ENCODE results near the gene MUCL3. TPM values are rescaled to one million over a fixed set of nuclear protein-coding genes. Genes with fewer than 3 reads are reported as not detected.

Gene MUCL3
- total RNA-seq, 4 donors from 2014 or later: not detected

DNA sequence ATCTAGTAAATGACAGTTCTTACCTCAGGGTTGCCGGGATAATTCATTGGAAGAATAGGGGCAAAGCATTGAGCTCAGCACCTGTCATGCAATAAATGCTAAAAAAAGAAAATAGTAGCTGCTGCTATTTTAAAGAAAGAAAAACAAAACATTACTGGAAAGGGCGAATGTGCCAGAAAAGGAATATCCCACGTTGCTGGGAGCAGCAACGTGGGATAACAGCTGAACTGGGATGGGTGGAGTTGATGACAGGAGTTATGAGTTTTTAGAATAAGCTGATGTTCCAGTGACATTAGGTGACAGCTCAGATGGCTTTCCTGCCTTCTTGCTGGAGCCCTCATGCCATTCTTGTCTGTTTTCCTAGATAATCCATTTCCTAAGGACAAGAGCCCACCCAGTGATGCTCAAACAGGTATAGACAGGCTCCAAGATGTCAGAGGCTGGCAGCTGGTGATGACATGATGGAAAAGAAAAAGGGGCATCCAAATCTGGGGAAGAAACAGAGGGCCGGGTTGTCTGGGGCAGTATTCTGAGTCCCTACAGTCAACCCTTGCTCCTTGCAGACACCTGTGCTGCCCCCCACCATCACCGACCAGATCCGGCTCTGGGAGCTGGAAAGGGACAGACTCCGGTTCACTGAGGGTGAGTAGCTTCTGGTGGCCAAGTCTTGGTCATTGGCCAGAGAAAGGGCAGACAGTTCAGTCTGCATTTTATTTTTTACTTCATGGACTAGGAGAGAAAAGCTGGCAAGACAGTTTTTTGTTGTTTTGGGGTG is 27.8 kb upstream of the MUCL3 start:
- no peak for DNase-seq (ENCODE audit: extremely low spot score)
- peaks cover 9 to 52% (median 43%) of the 10 kb centered on the region in 4 donors for H3K36me3 ChIP-seq
- 79% methylated on average over 8 of the region's 8 CpGs for WGBS
- H3K4me3 ChIP-seq: peak overlapping the region in 1 of 4 donors; percentile 68
- peak overlapping the region; percentile 85 to 97 (median 90) for H3K27ac ChIP-seq (replicated peaks in 1 of 4)
- TF ChIP-seq, protein P1, sequence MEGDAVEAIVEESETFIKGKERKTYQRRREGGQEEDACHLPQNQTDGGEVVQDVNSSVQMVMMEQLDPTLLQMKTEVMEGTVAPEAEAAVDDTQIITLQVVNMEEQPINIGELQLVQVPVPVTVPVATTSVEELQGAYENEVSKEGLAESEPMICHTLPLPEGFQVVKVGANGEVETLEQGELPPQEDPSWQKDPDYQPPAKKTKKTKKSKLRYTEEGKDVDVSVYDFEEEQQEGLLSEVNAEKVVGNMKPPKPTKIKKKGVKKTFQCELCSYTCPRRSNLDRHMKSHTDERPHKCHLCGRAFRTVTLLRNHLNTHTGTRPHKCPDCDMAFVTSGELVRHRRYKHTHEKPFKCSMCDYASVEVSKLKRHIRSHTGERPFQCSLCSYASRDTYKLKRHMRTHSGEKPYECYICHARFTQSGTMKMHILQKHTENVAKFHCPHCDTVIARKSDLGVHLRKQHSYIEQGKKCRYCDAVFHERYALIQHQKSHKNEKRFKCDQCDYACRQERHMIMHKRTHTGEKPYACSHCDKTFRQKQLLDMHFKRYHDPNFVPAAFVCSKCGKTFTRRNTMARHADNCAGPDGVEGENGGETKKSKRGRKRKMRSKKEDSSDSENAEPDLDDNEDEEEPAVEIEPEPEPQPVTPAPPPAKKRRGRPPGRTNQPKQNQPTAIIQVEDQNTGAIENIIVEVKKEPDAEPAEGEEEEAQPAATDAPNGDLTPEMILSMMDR (IDR thresholded peaks at IDR 0.05): no peak
- TF ChIP-seq POLR2AphosphoS5 (IDR thresholded peaks at IDR 0.05): no peak
- no peak for TF ChIP-seq EP300 (IDR thresholded peaks at IDR 0.05)
- no peak for TF ChIP-seq POLR2A (IDR thresholded peaks at IDR 0.05; ENCODE audit: low read depth)
- no peaks in the 10 kb centered on the region for H3K9me3 ChIP-seq
- no peaks in the 10 kb centered on the region for H3K27me3 ChIP-seq
- H3K4me1 ChIP-seq: peaks cover 26 to 42% (median 38%) of the 10 kb centered on the region in 4 donors
- intact Hi-C loops (cut with DNase I): loop anchor here (5.0 kb wide), 1 partner anchor 174 kb away; no protein-coding TSS in a partner anchor

DNA sequence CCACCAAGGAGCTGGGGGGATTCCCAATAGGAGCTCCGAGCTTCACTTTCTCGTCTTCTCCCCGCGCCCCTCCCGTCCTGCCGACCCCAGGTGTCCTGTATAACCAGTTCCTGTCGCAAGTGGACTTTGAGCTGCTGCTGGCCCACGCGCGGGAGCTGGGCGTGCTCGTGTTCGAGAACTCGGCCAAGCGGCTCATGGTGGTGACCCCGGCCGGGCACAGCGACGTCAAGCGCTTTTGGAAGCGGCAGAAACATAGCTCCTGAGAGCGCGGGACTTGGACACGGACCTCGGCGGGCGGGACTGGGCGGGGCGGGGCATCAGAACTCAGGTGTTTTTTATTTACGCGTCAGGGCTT is 27.1 kb upstream of the MUCL3 start:
- intact Hi-C loops (cut with DNase I): loop anchor here (5.0 kb wide), 1 partner anchor 174 kb away; no protein-coding TSS in a partner anchor
- H3K36me3 ChIP-seq: peaks cover 9 to 60% (median 51%) of the 10 kb centered on the region in 4 donors
- no peak for DNase-seq (ENCODE audit: extremely low spot score)

DNA sequence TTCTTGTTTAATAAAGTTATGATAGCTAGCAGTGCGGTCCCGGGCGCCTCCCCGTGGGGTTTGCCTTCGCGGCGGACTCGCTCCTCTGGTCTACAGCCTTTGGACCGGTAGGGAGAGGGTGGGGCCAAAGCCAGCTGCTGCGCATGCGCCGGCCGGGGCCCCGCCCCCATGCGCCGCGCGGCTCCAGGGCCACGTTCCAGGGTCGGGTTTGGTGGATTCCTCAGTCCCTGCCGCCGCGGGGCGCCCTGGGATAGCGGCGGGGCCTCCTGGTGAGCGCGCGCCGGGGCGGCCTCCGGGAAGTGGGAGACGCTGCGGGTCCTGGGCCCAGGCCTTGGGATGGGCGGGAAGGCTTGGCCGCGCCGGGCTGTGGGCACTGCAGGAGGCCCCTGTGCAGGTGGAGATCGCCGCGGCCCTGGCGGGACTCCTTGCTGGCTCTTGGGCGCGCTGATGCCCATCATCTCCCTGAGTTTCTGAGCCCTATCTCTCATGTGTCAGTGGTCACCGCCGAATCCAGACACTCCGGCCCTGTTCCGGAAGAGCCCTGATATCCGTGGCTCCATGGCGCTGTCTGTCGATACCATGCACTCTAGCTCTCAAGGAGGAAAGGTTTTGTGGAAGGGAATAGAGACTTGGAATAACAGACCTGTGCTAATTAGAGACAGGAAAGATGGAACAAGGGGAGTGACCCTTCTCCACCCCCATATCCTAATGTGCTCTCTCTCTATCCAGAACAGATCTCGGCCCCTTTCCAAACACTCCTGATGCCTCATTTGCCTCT is 26.5 kb upstream of the MUCL3 start, which contains the start of gene VARS2:
TSS of gene VARS2 (plus strand) at position 163 of the 778 bp plus-strand sequence. CDS start at position 762, 599 bp downstream.
- DNase-seq (ENCODE audit: extremely low spot score): peak; percentile 97
- Histone ChIP-seq H3K4me3 (peak within 1 kb of the TSS; percentile 60 to 70 (median 66)), H3K4me1 (peaks cover 19 to 33% (median 29%) of the 10 kb centered on the region in 4 donors), H3K27me3 (no peaks in the 10 kb centered on the region), H3K27ac (replicated peaks in 1 of 4) (peak within 1 kb of the TSS; percentile 85 to 97 (median 90)), H3K36me3 (peaks cover 9 to 66% (median 55%) of the 10 kb centered on the region in 4 donors), H3K9me3 (no peaks in the 10 kb centered on the region)
- intact Hi-C loops (cut with DNase I): loop anchor here (5.0 kb wide), 1 partner anchor 173 kb away; no protein-coding TSS in a partner anchor
- 5% methylated on average over 14 of the region's 52 CpGs for WGBS
- TF ChIP-seq POLR2A (IDR thresholded peaks at IDR 0.05; ENCODE audit: low read depth) (peak; percentile 74), EP300 (IDR thresholded peaks at IDR 0.05) (no peak), POLR2AphosphoS5 (IDR thresholded peaks at IDR 0.05) (peak; percentile 89 to 95)
- TF ChIP-seq, protein P1 (IDR thresholded peaks at IDR 0.05): peak; percentile 36 to 69 (median 46)

More for the DNA sequence above, 27.1 kb upstream of the MUCL3 start:
- Histone ChIP-seq H3K4me3 (peak overlapping the region; percentile 60 to 70 (median 66)), H3K27me3 (no peaks in the 10 kb centered on the region), H3K4me1 (peaks cover 23 to 39% (median 34%) of the 10 kb centered on the region in 4 donors), H3K9me3 (no peaks in the 10 kb centered on the region), H3K27ac (replicated peaks in 1 of 4) (peak overlapping the region; percentile 85 to 97 (median 90))
- WGBS: 1% methylated on average over 26 of the region's 31 CpGs
- TF ChIP-seq, protein P1 (IDR thresholded peaks at IDR 0.05): no peak
- TF ChIP-seq EP300 (IDR thresholded peaks at IDR 0.05): no peak
- no peak for TF ChIP-seq POLR2A (IDR thresholded peaks at IDR 0.05; ENCODE audit: low read depth)
- no peak for TF ChIP-seq POLR2AphosphoS5 (IDR thresholded peaks at IDR 0.05)

DNA sequence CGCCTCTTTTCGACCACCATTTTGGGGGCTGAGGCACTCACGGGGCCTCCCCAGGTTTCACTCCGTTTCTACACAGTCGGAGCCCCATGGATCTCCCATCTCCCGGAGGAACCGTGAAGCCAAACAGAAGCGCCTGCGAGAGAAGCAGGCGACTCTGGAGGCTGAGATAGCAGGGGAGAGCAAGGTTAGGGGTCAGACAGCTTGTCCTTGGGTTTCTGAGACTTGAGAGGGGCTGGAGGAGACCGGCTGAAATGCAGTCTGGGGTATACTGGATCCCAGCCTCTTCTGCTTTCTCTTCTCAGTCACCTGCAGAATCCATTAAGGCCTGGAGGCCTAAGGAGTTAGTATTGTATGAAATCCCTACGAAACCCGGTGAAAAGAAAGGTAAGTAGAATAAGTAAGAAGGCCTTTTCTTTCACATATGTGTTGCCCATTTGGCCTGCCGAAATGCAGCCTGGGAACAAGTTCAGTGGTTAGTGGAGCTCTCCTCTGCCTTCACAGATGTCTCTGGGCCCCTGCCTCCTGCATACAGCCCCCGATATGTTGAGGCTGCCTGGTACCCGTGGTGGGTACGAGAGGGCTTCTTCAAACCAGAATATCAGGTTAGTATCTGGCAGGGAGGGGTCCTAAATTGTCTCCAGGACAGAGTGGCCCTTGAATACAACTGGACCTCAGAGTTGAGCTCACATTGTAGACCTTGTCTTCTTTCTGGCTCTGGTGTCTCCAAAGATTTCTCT is 25.8 kb upstream of the MUCL3 start:
- H3K27me3 ChIP-seq: no peaks in the 10 kb centered on the region
- no peak for DNase-seq (ENCODE audit: extremely low spot score)
- TF ChIP-seq, protein P1 (IDR thresholded peaks at IDR 0.05): no peak
- TF ChIP-seq EP300 (IDR thresholded peaks at IDR 0.05) (no peak), POLR2A (IDR thresholded peaks at IDR 0.05; ENCODE audit: low read depth) (no peak), POLR2AphosphoS5 (IDR thresholded peaks at IDR 0.05) (no peak)
- H3K27ac ChIP-seq (replicated peaks in 1 of 4): peak overlapping the region; percentile 85 to 97 (median 90)
- peak overlapping the region; percentile 60 to 70 (median 66) for H3K4me3 ChIP-seq
- peaks cover 11 to 69% (median 58%) of the 10 kb centered on the region in 4 donors for H3K36me3 ChIP-seq
- intact Hi-C loops (cut with DNase I): loop anchor here (5.0 kb wide), 1 partner anchor 172 kb away; no protein-coding TSS in a partner anchor
- no peaks in the 10 kb centered on the region for H3K9me3 ChIP-seq
- peaks cover 19 to 30% (median 27%) of the 10 kb centered on the region in 4 donors for H3K4me1 ChIP-seq
- 55% methylated on average over 17 of the region's 17 CpGs for WGBS
